Sigmoid colon (tissue), 7 donors: ENCODE measurements around the gene ARHGDIA. TPM values are rescaled to one million over a fixed set of nuclear protein-coding genes. Genes with fewer than 3 reads are reported as not detected.
"Not testable (repeated sequence)": the region's sequence is repeated elsewhere in the genome, so short reads cannot be mapped to it uniquely, and the experiment has no call there.

Source experiments
- DNase-seq: peaks from one replicate; pipeline ENCODE4 v3.0.0-alpha.2; 2019
- H3K27ac ChIP-seq, 4 donors: fragments of 200-600 bp; sonication (generic); one replicate each; pipeline ENCODE4 v1.5.1; 2016 to 2019; ENCODE audit warnings: mild to moderate bottlenecking in 1 of 4
- H3K27me3 ChIP-seq, 3 donors: fragments of 200-600 bp; sonication (generic); one replicate each; pipeline ENCODE4 v1.5.1; 2019; ENCODE audit warnings: mild to moderate bottlenecking in 1 of 3
- H3K36me3 ChIP-seq, 4 donors: fragments of 200-600 bp; sonication (generic); one replicate each; pipeline ENCODE4 v1.5.1; 2016 to 2019
- H3K4me1 ChIP-seq, 4 donors: fragments of 200-600 bp; sonication (generic); one replicate each; pipeline ENCODE4 v1.5.1; 2017 to 2019
- H3K4me3 ChIP-seq, 4 donors: fragments of 200-600 bp; sonication (generic); one replicate each; pipeline ENCODE4 v1.5.1; 2017 to 2019; ENCODE audit warnings: mild to moderate bottlenecking in 2 of 4, moderate library complexity in 1 of 4
- H3K9me3 ChIP-seq, 4 donors: fragments of 200-600 bp in 3 of 4; sonication (generic) in 3 of 4; one replicate each; pipeline versions ENCODE4 v1.5.1 to v1.6.1; 2013 to 2019
- CTCF ChIP-seq, 4 experiments: fragments of 450-650 bp in 3 of 4; fragments of 200-600 bp in 1 of 4; IDR thresholded peaks; one replicate each; pipeline ENCODE4 v1.5.1; 2016 to 2019; ENCODE audit warnings: antibody characterized with exemption in 4 of 4, mild to moderate bottlenecking in 3 of 4, moderate library complexity in 2 of 4
- EP300 ChIP-seq, 4 donors: sonication (generic); formaldehyde crosslinking; IDR thresholded peaks; one replicate each; pipeline ENCODE4 v1.6.1; 2017; ENCODE audit warnings: antibody characterized with exemption in 4 of 4
- POLR2A ChIP-seq, 2 donors: fragments of 450-650 bp; IDR thresholded peaks; one replicate each; pipeline ENCODE4 v1.6.1; 2016; ENCODE audit warnings: antibody characterized with exemption in 2 of 2, mild to moderate bottlenecking in 2 of 2, moderate library complexity in 2 of 2
- POLR2AphosphoS5 ChIP-seq, 4 donors: sonication (generic); formaldehyde crosslinking; IDR thresholded peaks; one replicate each; pipeline ENCODE4 v1.6.1; 2017; ENCODE audit warnings: antibody characterized with exemption in 4 of 4
- WGBS, 2 donors: extraction: QIAGEN DNeasy Blood & Tissue Kit; methylation state at CpG; one replicate each; pipeline ENCODE4 v1.1.7; 2013; 5-methylcytosine and 5-hydroxymethylcytosine counted together
- intact Hi-C: fragments of 100-400 bp; cut with DNase I; formaldehyde crosslinking; loops from one replicate; pipeline ENCODE4 v1.15.1; 2023
- polyA plus RNA-seq, 3 donors: library from polyadenylated mRNA; stranded (reverse); fragments of 200-250 nt; gene quantifications; one replicate each; pipeline ENCODE4 v1.2.3, GENCODE V29; 2013
- total RNA-seq, 4 donors: library from RNA; depleted of rRNA; stranded (reverse); fragments of >200 nt; gene quantifications; one replicate each; pipeline ENCODE4 v1.1.0, GENCODE V29; 2016
- donor health status: healthy with polysubstance abuse.
- donor health status: Bipolar disorder and iron deficiency.
- donor health status: healthy.

The ARHGDIA gene
- total RNA-seq = 10 to 100 TPM; 67.0 to 99.5 (median 74.1) TPM
- 100 to 1,000 TPM; 252 to 452 (median 385) TPM for polyA plus RNA-seq

GRCh38 chr17:81870981-81871386 lies at the start of gene ARHGDIA:
Gene ARHGDIA, minus strand, starts transcription at chr17:81871337. Its CDS starts 1,407 bp downstream, at chr17:81869930.
- H3K27me3 ChIP-seq = no peaks in the 10 kb centered on the region
- no peak for TF ChIP-seq POLR2A (IDR thresholded peaks at IDR 0.05)
- peak in 3 of 4 donors; percentile 99 for TF ChIP-seq POLR2AphosphoS5 (IDR thresholded peaks at IDR 0.05)
- H3K36me3 ChIP-seq = peaks cover 8 to 21% (median 17%) of the 10 kb centered on the region in 4 donors
- no peaks in the 10 kb centered on the region for H3K9me3 ChIP-seq
- peaks cover 0 to 63% (median 55%) of the 10 kb centered on the region in 4 donors for H3K4me1 ChIP-seq
- H3K27ac ChIP-seq = peak within 1 kb of the TSS; percentile 98 to 100 (median 99)
- intact Hi-C loops = loop anchor here (2.0 to 5.0 kb wide), 4 partner anchors 20 to 226 kb away; partner anchors contain the start of genes ALYREF, ANAPC11, FASN and MAFG
- 1% methylated on average over 64 of the region's 64 CpGs for WGBS, 2 donors
- H3K4me3 ChIP-seq = peak within 1 kb of the TSS; percentile 71 to 99 (median 84)
- no peak for DNase-seq

- H3K36me3 ChIP-seq = peaks cover 12 to 54% (median 34%) of the 10 kb centered on the region in 4 donors
- peaks cover 0 to 70% (median 60%) of the 10 kb centered on the region in 4 donors for H3K4me1 ChIP-seq
- H3K9me3 ChIP-seq = no peaks in the 10 kb centered on the region
- no peak for DNase-seq
- no peak for TF ChIP-seq POLR2AphosphoS5 (IDR thresholded peaks at IDR 0.05)
- TF ChIP-seq POLR2A (IDR thresholded peaks at IDR 0.05) = no peak
- TF ChIP-seq CTCF (IDR thresholded peaks at IDR 0.05) = no peak
- TF ChIP-seq EP300 (IDR thresholded peaks at IDR 0.05) = no peak
- H3K27me3 ChIP-seq = no peaks in the 10 kb centered on the region
- H3K4me3 ChIP-seq = no peak overlapping the region
- H3K27ac ChIP-seq = peak overlapping the region in 2 of 4 donors; percentile 69 to 84
- 32 to 71% methylated on average over 15 of the region's 15 CpGs for WGBS, 2 donors
- intact Hi-C loops = no loop called here
These were observed 47.9 kb upstream of the ARHGDIA start for GRCh38 chr17:81918832-81919545.

GRCh38 chr17:81918333-81918669 lies 47.2 kb upstream of the ARHGDIA start:
- WGBS, 2 donors = 14 to 40% methylated on average over 9 of the region's 9 CpGs
- Histone ChIP-seq H3K4me1 (peaks cover 0 to 63% (median 53%) of the 10 kb centered on the region in 4 donors), H3K27ac (peak overlapping the region; percentile 69 to 84 (median 74)), H3K36me3 (peaks cover 19 to 61% (median 41%) of the 10 kb centered on the region in 4 donors), H3K4me3 (peak overlapping the region; percentile 37 to 94 (median 84))
- H3K9me3 ChIP-seq, DNase-seq, intact Hi-C loops, H3K27me3 ChIP-seq: not testable (repeated sequence)

- H3K27me3 ChIP-seq = no peaks in the 10 kb centered on the region
- intact Hi-C loops = no loop called here
- TF ChIP-seq EP300 (IDR thresholded peaks at IDR 0.05) = no peak
- peak; percentile 48 to 89 (median 78) for TF ChIP-seq POLR2AphosphoS5 (IDR thresholded peaks at IDR 0.05)
- TF ChIP-seq CTCF (IDR thresholded peaks at IDR 0.05) = no peak
- TF ChIP-seq POLR2A (IDR thresholded peaks at IDR 0.05) = no peak
- peak within 1 kb of the TSS; percentile 69 to 84 (median 74) for H3K27ac ChIP-seq
- H3K4me3 ChIP-seq = peak within 1 kb of the TSS; percentile 37 to 94 (median 84)
- H3K9me3 ChIP-seq = no peaks in the 10 kb centered on the region
- 1% methylated on average over 94 of the region's 94 CpGs for WGBS, 2 donors
- H3K4me1 ChIP-seq = peaks cover 0 to 57% (median 48%) of the 10 kb centered on the region in 4 donors
- peak; percentile 89 for DNase-seq
- H3K36me3 ChIP-seq = peaks cover 19 to 65% (median 43%) of the 10 kb centered on the region in 4 donors
These were observed 46.6 kb upstream of the ARHGDIA start, which contains the start of gene SIRT7 for GRCh38 chr17:81917565-81918332. Gene SIRT7, minus strand, starts transcription at chr17:81918176. Its CDS starts 45 bp downstream, at chr17:81918131.

GRCh38 chr17:81916234-81917001 lies 45.3 kb upstream of the ARHGDIA start:
- no peak for DNase-seq
- H3K36me3 ChIP-seq = peaks cover 13 to 61% (median 36%) of the 10 kb centered on the region in 4 donors
- TF ChIP-seq CTCF (IDR thresholded peaks at IDR 0.05) (no peak), POLR2AphosphoS5 (IDR thresholded peaks at IDR 0.05) (no peak), POLR2A (IDR thresholded peaks at IDR 0.05) (peak in 1 of 2 donors; percentile 58)
- no peak overlapping the region for H3K27ac ChIP-seq
- no peaks in the 10 kb centered on the region for H3K27me3 ChIP-seq
- H3K4me3 ChIP-seq = no peak overlapping the region
- no peaks in the 10 kb centered on the region for H3K9me3 ChIP-seq
- 62 to 79% methylated on average over 21 of the region's 21 CpGs for WGBS, 2 donors
- H3K4me1 ChIP-seq = peaks cover 0 to 51% (median 42%) of the 10 kb centered on the region in 4 donors
- intact Hi-C loops = no loop called here
